GM12873 (cell line): ENCODE measurements around the gene SEM1.

ENCODE experiments used
- TF ChIP-seq, protein P1 (sequence below): IDR thresholded peaks from 2 replicates; pipeline ENCODE4 v1.5.1; 2012; ENCODE audit warnings: low read depth, mild to moderate bottlenecking, moderate library complexity, low read length, control low read depth; ENCODE audit not compliant: insufficient read depth; ENCODE audit errors: missing control alignments

Gene SEM1

GRCh38 chr7:96658022-96658412, 51.6 kb downstream of the SEM1 start:
- TF ChIP-seq, protein P1, sequence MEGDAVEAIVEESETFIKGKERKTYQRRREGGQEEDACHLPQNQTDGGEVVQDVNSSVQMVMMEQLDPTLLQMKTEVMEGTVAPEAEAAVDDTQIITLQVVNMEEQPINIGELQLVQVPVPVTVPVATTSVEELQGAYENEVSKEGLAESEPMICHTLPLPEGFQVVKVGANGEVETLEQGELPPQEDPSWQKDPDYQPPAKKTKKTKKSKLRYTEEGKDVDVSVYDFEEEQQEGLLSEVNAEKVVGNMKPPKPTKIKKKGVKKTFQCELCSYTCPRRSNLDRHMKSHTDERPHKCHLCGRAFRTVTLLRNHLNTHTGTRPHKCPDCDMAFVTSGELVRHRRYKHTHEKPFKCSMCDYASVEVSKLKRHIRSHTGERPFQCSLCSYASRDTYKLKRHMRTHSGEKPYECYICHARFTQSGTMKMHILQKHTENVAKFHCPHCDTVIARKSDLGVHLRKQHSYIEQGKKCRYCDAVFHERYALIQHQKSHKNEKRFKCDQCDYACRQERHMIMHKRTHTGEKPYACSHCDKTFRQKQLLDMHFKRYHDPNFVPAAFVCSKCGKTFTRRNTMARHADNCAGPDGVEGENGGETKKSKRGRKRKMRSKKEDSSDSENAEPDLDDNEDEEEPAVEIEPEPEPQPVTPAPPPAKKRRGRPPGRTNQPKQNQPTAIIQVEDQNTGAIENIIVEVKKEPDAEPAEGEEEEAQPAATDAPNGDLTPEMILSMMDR = no peak

- TF ChIP-seq, protein P1 = no peak
These were observed 52.2 kb downstream of the SEM1 start for GRCh38 chr7:96657347-96658021.

GRCh38 chr7:96655956-96656355, 53.7 kb downstream of the SEM1 start:
- TF ChIP-seq, protein P1 = no peak

DNA sequence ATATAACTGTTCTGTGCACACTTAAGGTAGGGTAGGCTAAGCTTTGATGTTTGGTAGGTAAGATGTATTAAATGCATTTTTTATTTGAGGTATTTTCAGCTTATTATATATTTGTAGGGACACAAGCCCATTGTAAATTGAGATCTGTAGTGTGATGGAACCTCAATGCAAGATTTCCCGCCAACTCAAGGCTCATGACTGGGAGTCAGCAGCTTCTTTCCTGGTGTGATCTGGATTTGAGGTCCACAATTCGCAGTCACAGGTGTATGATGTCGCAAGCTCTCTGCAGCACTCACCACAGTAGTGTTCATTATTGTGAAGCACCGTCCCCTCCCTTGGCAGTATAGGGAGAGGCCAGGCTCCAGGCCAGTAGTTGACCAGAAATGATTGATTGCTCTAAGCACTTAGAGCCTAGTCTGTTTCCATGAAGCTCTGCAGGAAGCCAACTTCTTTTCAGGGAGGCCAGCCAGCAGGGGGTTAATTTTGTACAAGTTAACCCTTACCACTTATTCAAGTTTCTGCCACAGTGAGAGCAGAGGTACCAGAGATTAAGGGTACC, 54.9 kb downstream of the SEM1 start:
- TF ChIP-seq, protein P1 = no peak

DNA sequence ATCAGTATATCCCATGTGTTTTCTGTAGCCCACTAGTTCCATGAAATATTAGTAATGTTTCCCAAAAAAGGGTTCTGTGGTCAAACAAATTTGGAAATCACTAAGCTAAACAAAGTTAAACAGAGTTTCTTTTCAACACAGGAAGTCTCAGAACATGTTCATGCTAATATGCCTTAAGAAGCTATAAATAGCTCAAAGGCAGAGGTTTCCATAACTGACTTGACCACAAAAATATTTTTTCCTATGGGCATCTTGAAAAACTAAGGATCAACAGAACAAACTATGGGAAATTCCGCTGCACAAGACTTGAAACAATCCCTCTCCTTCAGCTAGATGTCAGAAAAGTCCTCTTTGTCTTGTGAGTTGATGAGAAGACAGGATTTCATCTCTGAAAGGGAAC, 59.7 kb downstream of the SEM1 start:
- TF ChIP-seq, protein P1 = no peak

- TF ChIP-seq, protein P1 = no peak
These were observed 60.9 kb downstream of the SEM1 start for GRCh38 chr7:96648784-96649183.

DNA sequence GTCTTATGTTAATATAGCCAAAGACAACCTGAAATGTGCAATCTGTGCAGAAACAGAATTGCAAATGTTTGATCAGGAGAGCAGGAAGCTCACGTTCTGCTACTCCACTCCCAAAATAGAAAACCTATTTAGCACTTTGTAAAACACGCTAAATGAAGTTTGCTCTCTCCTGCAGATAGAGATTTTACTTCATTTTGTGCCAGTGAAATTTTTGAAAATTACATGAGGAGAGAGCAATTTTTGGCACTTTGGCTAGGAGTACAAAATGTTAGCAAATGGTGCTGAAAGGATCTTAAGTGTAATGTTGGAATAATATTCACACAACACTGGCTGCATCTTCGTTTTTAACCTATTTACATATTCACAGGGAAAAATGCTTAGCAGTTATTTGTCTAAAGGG, 61.9 kb downstream of the SEM1 start:
- TF ChIP-seq, protein P1 = no peak
